IPS DF 6.9 (cell line): Measurements from ENCODE around the gene NR5A1.

Experiments used
- DNase-seq: peaks from one replicate; pipeline ENCODE4 v3.0.0-alpha.2; 2013; ENCODE audit warnings: low read depth, low spot score
- H3K27ac ChIP-seq: one replicate; pipeline ENCODE4 v1.5.1; 2013; ENCODE audit warnings: low read length, control low read depth
- H3K27me3 ChIP-seq: 2 replicates; pipeline ENCODE4 v1.6.1; 2013; ENCODE audit warnings: mild to moderate bottlenecking, low read length; ENCODE audit not compliant: control insufficient read depth, insufficient read depth
- H3K36me3 ChIP-seq: 2 replicates; pipeline ENCODE4 v1.6.1; 2013; ENCODE audit warnings: low read length; ENCODE audit not compliant: control insufficient read depth, insufficient read depth
- H3K4me1 ChIP-seq: 2 replicates; pipeline ENCODE4 v1.6.1; 2013; ENCODE audit warnings: low read length; ENCODE audit not compliant: control insufficient read depth, insufficient read depth
- H3K4me3 ChIP-seq: 2 replicates; pipeline ENCODE4 v1.5.1; 2013; ENCODE audit warnings: mild to moderate bottlenecking, low read length
- H3K9me3 ChIP-seq: 2 replicates; pipeline ENCODE4 v1.6.1; 2013; ENCODE audit warnings: low read length, inconsistent platforms; ENCODE audit not compliant: control insufficient read depth, insufficient read depth
- WGBS: extraction: QIAGEN DNeasy Blood & Tissue Kit; methylation state at CpG from one replicate; pipeline ENCODE4 v1.1.7; 2013; ENCODE audit warnings: mixed read lengths, missing lambda C conversion rate; ENCODE audit not compliant: insufficient read length, insufficient coverage; 5-methylcytosine and 5-hydroxymethylcytosine counted together

The NR5A1 gene

GRCh38 chr9:124535846-124536245, 28.6 kb upstream of the NR5A1 start:
- H3K4me3 ChIP-seq: no peak overlapping the region
- no peaks in the 10 kb centered on the region for H3K36me3 ChIP-seq
- H3K9me3 ChIP-seq: no peaks in the 10 kb centered on the region
- no peaks in the 10 kb centered on the region for H3K4me1 ChIP-seq
- DNase-seq: no peak
- no peak overlapping the region for H3K27ac ChIP-seq
- no peaks in the 10 kb centered on the region for H3K27me3 ChIP-seq
- WGBS: no CpG with 5 or more reads among the region's 10 CpGs

DNA sequence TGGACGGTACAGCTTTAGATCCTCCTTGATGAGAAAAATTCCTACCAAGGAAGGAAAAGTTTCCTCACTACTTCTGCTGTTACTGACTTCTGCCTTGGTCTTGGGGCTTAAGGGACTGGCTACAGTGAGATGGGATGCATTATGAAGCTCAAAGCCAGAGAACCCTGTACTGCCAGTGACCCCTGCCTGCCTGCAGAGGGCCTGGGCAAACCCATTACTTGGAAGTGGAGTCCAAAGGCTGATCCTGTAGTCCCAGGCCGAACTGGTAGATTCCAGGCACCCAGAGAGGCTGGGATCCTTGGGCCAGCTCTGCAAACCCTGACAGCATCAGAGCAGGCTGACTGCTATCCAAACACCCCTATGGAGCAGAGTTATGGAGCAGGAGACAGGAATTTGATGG, 25.7 kb upstream of the NR5A1 start:
- Histone ChIP-seq H3K27me3 (no peaks in the 10 kb centered on the region), H3K4me1 (no peaks in the 10 kb centered on the region), H3K4me3 (no peak overlapping the region), H3K27ac (no peak overlapping the region), H3K9me3 (no peaks in the 10 kb centered on the region), H3K36me3 (no peaks in the 10 kb centered on the region)
- WGBS: no CpG with 5 or more reads among the region's 2 CpGs
- no peak for DNase-seq

DNA sequence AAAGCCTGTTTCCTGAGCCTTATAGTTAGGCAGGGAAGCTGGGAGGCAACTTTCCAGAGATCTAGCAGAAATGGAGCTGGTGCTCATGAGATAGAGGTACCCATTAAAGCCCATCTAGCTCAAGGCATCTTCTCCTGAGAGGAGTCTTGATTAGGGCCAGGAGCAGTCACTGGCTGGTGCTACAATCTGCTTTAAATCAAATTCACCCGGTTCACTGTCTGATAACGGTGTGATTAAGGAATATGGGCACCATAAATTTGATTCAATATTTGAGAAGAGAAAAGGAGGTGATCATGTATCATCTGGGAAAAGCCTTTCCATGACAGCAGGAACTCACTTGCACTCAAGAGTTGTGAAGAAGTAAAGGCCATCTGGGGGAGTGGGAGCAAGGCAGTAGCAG, 23.9 kb upstream of the NR5A1 start:
- no peak overlapping the region for H3K4me3 ChIP-seq
- H3K4me1 ChIP-seq: no peaks in the 10 kb centered on the region
- no peaks in the 10 kb centered on the region for H3K9me3 ChIP-seq
- H3K36me3 ChIP-seq: peaks cover 4% of the 10 kb centered on the region; the same call in 1 of the 2 replicates
- DNase-seq: no peak
- no CpG with 5 or more reads among the region's 2 CpGs for WGBS
- H3K27me3 ChIP-seq: no peaks in the 10 kb centered on the region
- no peak overlapping the region for H3K27ac ChIP-seq

- no peaks in the 10 kb centered on the region for H3K4me1 ChIP-seq
- WGBS: no CpG with 5 or more reads among the region's 4 CpGs
- no peak overlapping the region for H3K27ac ChIP-seq
- DNase-seq: no peak
- H3K4me3 ChIP-seq: no peak overlapping the region
- no peaks in the 10 kb centered on the region for H3K27me3 ChIP-seq
- H3K9me3 ChIP-seq: no peaks in the 10 kb centered on the region
- H3K36me3 ChIP-seq: peaks cover 7% of the 10 kb centered on the region; the same call in 1 of the 2 replicates
Measured at GRCh38 chr9:124530246-124530645, 23.0 kb upstream of the NR5A1 start.

DNA sequence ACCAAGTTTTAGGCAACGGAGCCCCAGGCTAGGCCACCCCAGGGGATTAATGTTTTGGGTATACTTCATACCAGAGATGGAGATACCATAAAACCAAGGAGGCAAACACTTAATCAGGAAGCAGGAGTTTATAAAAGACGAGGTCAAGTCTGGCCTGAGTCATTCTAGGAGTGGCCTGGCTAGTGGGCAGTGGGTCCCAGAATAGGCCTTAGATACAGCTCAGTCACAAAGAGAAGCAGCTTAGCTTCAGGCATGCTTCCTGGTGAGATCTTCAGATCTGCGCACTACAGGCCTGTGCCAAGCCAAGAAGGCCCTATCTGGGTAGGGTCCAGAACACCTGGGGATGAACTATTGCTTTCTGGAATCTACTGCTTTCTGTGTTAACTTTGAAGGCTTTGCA, 20.6 kb upstream of the NR5A1 start:
- Histone ChIP-seq H3K4me1 (no peaks in the 10 kb centered on the region), H3K27ac (no peak overlapping the region), H3K4me3 (no peak overlapping the region), H3K36me3 (peaks cover 10% of the 10 kb centered on the region; the same call in 1 of the 2 replicates), H3K9me3 (no peaks in the 10 kb centered on the region), H3K27me3 (no peaks in the 10 kb centered on the region)
- no CpG with 5 or more reads among the region's 3 CpGs for WGBS
- DNase-seq: no peak

DNA sequence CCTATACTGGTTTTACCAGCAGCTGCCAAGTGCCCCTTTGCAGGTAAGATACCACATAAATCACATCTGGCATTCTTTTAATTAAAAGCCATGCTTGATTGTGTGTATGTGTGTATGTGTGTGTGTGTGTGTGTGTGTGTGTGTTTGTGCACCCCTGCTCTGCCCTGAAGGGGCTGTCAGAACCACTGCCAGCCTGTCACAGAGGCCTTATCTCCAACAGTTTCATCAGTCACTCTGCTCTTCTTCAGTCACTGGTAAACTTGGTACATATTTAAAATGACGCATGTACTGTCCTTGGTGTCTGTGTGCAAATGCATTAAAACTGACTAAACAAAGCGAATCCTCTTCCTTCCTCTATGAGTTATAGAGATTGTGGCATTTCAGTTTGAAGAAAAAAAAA, 19.0 kb upstream of the NR5A1 start:
- no peak overlapping the region for H3K4me3 ChIP-seq
- no peaks in the 10 kb centered on the region for H3K27me3 ChIP-seq
- H3K27ac ChIP-seq: no peak overlapping the region
- H3K36me3 ChIP-seq: peaks cover 10% of the 10 kb centered on the region; the same call in 1 of the 2 replicates
- no peak for DNase-seq
- H3K4me1 ChIP-seq: no peaks in the 10 kb centered on the region
- no CpG with 5 or more reads among the region's 2 CpGs for WGBS
- no peaks in the 10 kb centered on the region for H3K9me3 ChIP-seq

GRCh38 chr9:124522121-124523098, 15.2 kb upstream of the NR5A1 start:
- no peaks in the 10 kb centered on the region for H3K9me3 ChIP-seq
- no CpG with 5 or more reads among the region's 7 CpGs for WGBS
- DNase-seq: no peak
- no peak overlapping the region for H3K27ac ChIP-seq
- no peaks in the 10 kb centered on the region for H3K27me3 ChIP-seq
- H3K4me1 ChIP-seq: no peaks in the 10 kb centered on the region
- peaks cover 10% of the 10 kb centered on the region; the same call in 1 of the 2 replicates for H3K36me3 ChIP-seq
- no peak overlapping the region for H3K4me3 ChIP-seq

- peaks cover 6% of the 10 kb centered on the region; the same call in 1 of the 2 replicates for H3K36me3 ChIP-seq
- no peak for DNase-seq
- H3K27me3 ChIP-seq: no peaks in the 10 kb centered on the region
- no peak overlapping the region for H3K4me3 ChIP-seq
- WGBS: no CpG with 5 or more reads among the region's 3 CpGs
- no peaks in the 10 kb centered on the region for H3K9me3 ChIP-seq
- H3K4me1 ChIP-seq: no peaks in the 10 kb centered on the region
- H3K27ac ChIP-seq: no peak overlapping the region
Measured at GRCh38 chr9:124521142-124521541, 13.9 kb upstream of the NR5A1 start.

GRCh38 chr9:124520206-124520596, 13.0 kb upstream of the NR5A1 start:
- H3K27me3 ChIP-seq: no peaks in the 10 kb centered on the region
- peaks cover 3% of the 10 kb centered on the region; the same call in 1 of the 2 replicates for H3K36me3 ChIP-seq
- no CpG with 5 or more reads among the region's 7 CpGs for WGBS
- no peak overlapping the region for H3K4me3 ChIP-seq
- no peaks in the 10 kb centered on the region for H3K4me1 ChIP-seq
- no peak overlapping the region for H3K27ac ChIP-seq
- no peaks in the 10 kb centered on the region for H3K9me3 ChIP-seq
- DNase-seq: no peak

DNA sequence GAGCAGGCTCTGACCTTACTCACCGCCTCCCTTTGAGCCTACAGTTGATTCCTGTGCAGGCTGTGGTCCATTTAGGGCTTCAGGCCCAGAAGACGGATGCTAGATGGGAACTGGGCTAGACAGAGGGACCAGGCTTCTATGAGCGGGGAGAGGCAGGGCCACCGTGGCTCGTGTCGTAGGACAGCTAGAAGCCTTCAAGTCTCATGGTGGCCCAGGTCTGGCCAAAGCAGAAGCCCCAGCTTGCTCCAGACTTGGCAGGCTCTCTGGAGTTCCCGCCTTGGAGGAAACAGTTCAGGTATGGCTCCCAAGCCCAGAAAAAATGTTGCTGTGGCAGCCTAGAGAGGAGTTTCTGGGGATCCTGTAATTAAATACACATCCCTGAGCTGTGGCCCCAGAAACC, 10.9 kb upstream of the NR5A1 start:
- no peak for DNase-seq
- Histone ChIP-seq H3K4me1 (no peaks in the 10 kb centered on the region), H3K27me3 (no peaks in the 10 kb centered on the region), H3K27ac (no peak overlapping the region), H3K36me3 (no peaks in the 10 kb centered on the region), H3K9me3 (no peaks in the 10 kb centered on the region), H3K4me3 (no peak overlapping the region)
- no CpG with 5 or more reads among the region's 7 CpGs for WGBS
